H1 (cell line): Measurements from ENCODE around the gene SIK3. TPM values are rescaled to one million over a fixed set of nuclear protein-coding genes. Genes with fewer than 3 reads are reported as not detected.

Experiments used
- CTCF ChIA-PET: fragments of 300-600 bp; sonication (Branson Sonifier 250); formaldehyde crosslinking; loops from one replicate; lab custom pipeline; 2021; ENCODE audit not compliant: partially characterized antibody; lab: Charles Lee
- POLR2A ChIA-PET: fragments of 300-600 bp; sonication (Branson Sonifier 250); formaldehyde crosslinking; loops from one replicate; lab custom pipeline; 2021; ENCODE audit warnings: inconsistent platforms; ENCODE audit not compliant: partially characterized antibody; lab: Charles Lee
- DNase-seq, 2 experiments: peaks; one replicate each; pipeline versions ENCODE4 v3.0.0 to v3.0.0-alpha.2; 2010 to 2022; ENCODE audit warnings: low spot score in 2 of 2, low read depth in 1 of 2, mixed read lengths in 1 of 2
- FAIRE-seq: peaks from 2 replicates; lab custom pipeline; 2011; peaks lifted over from hg19 to GRCh38; lab: Jason Lieb, UNC
- H2AFZ ChIP-seq: 2 replicates; pipeline ENCODE4 v1.8.1; 2012; ENCODE audit warnings: low read length, inconsistent platforms
- H2AK5ac ChIP-seq: 2 replicates; pipeline ENCODE4 v1.6.1; 2013; ENCODE audit warnings: low read depth, low read length
- H2BK120ac ChIP-seq: replicated peaks from 2 replicates; pipeline ENCODE3; 2013; ENCODE audit warnings: low read depth, low read length, inconsistent platforms
- H2BK12ac ChIP-seq: 2 replicates; pipeline ENCODE4 v1.6.1; 2013; ENCODE audit warnings: low read depth, low read length
- H2BK15ac ChIP-seq: 2 replicates; pipeline ENCODE4 v1.6.1; 2013; ENCODE audit warnings: low read length
- H2BK20ac ChIP-seq: 2 replicates; pipeline ENCODE4 v1.6.1; 2013; ENCODE audit warnings: low read length
- H2BK5ac ChIP-seq: 2 replicates; pipeline ENCODE4 v1.6.1; 2013; ENCODE audit warnings: low read depth, low read length
- H3K14ac ChIP-seq: 2 replicates; pipeline ENCODE4 v1.6.1; 2013; ENCODE audit warnings: inconsistent platforms; ENCODE audit not compliant: insufficient read length
- H3K18ac ChIP-seq: 2 replicates; pipeline ENCODE4 v1.6.1; 2013; ENCODE audit warnings: low read length; ENCODE audit errors: extremely low read depth
- H3K23ac ChIP-seq: 2 replicates; pipeline ENCODE4 v1.6.1; 2013; ENCODE audit warnings: inconsistent platforms; ENCODE audit not compliant: insufficient read length
- H3K23me2 ChIP-seq: 2 replicates; pipeline ENCODE4 v1.6.1; 2013; ENCODE audit warnings: low read depth, low read length
- H3K27ac ChIP-seq: 2 replicates; pipeline ENCODE4 v1.6.1; 2011; ENCODE audit warnings: low read depth, low read length, inconsistent platforms
- H3K27me3 ChIP-seq, 4 experiments: replicated peaks in 1 of 4; 1 replicate in 1 of 4; 2 replicates in 3 of 4; pipeline versions ENCODE4 v1.6.1 to v1.8.1; 2011 to 2013; ENCODE audit warnings: low read length in 3 of 4, mild to moderate bottlenecking in 3 of 4, inconsistent platforms in 2 of 4, mixed read lengths in 2 of 4, moderate library complexity in 1 of 4; ENCODE audit not compliant: control insufficient read depth in 3 of 4, insufficient read depth in 3 of 4; ENCODE audit errors: extremely low read depth in 1 of 4
- H3K36me3 ChIP-seq, 4 experiments: 2 replicates each; pipeline versions ENCODE4 v1.6.1 to v1.8.1; 2011 to 2013; ENCODE audit warnings: mild to moderate bottlenecking in 4 of 4, low read length in 3 of 4, moderate library complexity in 2 of 4, control low read depth in 1 of 4, inconsistent platforms in 1 of 4; ENCODE audit not compliant: insufficient read depth in 4 of 4, control insufficient read depth in 2 of 4
- H3K4ac ChIP-seq: replicated peaks from 2 replicates; pipeline ENCODE3; 2013; ENCODE audit warnings: low read length, low read depth, mixed read lengths, inconsistent platforms; ENCODE audit not compliant: insufficient read length
- H3K4me1 ChIP-seq, 4 experiments: replicated peaks in 1 of 4; 1 replicate in 1 of 4; 2 replicates in 3 of 4; pipeline versions ENCODE4 v1.6.1 to v1.8.1; 2011 to 2013; ENCODE audit warnings: low read length in 3 of 4, inconsistent platforms in 2 of 4, mixed read lengths in 1 of 4; ENCODE audit not compliant: insufficient read depth in 4 of 4, control insufficient read depth in 3 of 4
- H3K4me2 ChIP-seq, 2 experiments: 2 replicates each; pipeline versions ENCODE4 v1.6.1 to v1.8.1; 2011 to 2013; ENCODE audit warnings: low read depth in 2 of 2, low read length in 2 of 2, control low read depth in 1 of 2, inconsistent platforms in 1 of 2, mild to moderate bottlenecking in 1 of 2; ENCODE audit not compliant: insufficient read depth in 1 of 2
- H3K4me3 ChIP-seq, 4 experiments: fragments of 200-600, 300-600 bp in 1 of 4; sonication (generic), shearing (Covaris generic), sonication (Bioruptor Twin) in 1 of 4; 2 replicates each; pipeline versions ENCODE4 v1.5.1 to v1.8.1; 2011 to 2016; ENCODE audit warnings: low read length in 4 of 4, low read depth in 3 of 4, control low read depth in 2 of 4, inconsistent platforms in 2 of 4, mild to moderate bottlenecking in 2 of 4, mixed read lengths in 1 of 4, moderate library complexity in 1 of 4; ENCODE audit not compliant: insufficient read depth in 2 of 4; ENCODE audit errors: extremely low read depth in 1 of 4
- H3K56ac ChIP-seq: replicated peaks from 2 replicates; pipeline ENCODE3; 2013; ENCODE audit warnings: low read depth, mild to moderate bottlenecking, mixed read lengths, low read length, inconsistent platforms; ENCODE audit not compliant: insufficient read length
- H3K79me1 ChIP-seq: 2 replicates; pipeline ENCODE4 v1.6.1; 2013; ENCODE audit warnings: low read depth, low read length, control low read depth
- H3K79me2 ChIP-seq, 2 experiments: 2 replicates each; pipeline versions ENCODE4 v1.6.1 to v1.8.1; 2012 to 2013; ENCODE audit warnings: low read length in 2 of 2, mild to moderate bottlenecking in 2 of 2, inconsistent platforms in 1 of 2; ENCODE audit not compliant: insufficient read depth in 2 of 2, control insufficient read depth in 1 of 2
- H3K9ac ChIP-seq, 4 experiments: replicated peaks in 1 of 4; 1 replicate in 1 of 4; 2 replicates in 3 of 4; pipeline versions ENCODE4 v1.6.1 to v1.8.1; 2011 to 2013; ENCODE audit warnings: low read depth in 3 of 4, low read length in 3 of 4, control low read depth in 2 of 4, mild to moderate bottlenecking in 2 of 4, moderate library complexity in 2 of 4, inconsistent platforms in 1 of 4; ENCODE audit errors: extremely low read depth in 1 of 4
- H3K9me3 ChIP-seq, 2 experiments: 2 replicates each; pipeline versions ENCODE4 v1.6.1 to v1.8.1; 2012 to 2013; ENCODE audit warnings: mild to moderate bottlenecking in 2 of 2, moderate library complexity in 2 of 2, control low read depth in 1 of 2, inconsistent platforms in 1 of 2, low read depth in 1 of 2, low read length in 1 of 2, mixed read lengths in 1 of 2; ENCODE audit not compliant: insufficient read depth in 2 of 2
- H4K20me1 ChIP-seq, 2 experiments: replicated peaks in 1 of 2; 2 replicates each; pipeline versions ENCODE3 to v1.8.1; 2011 to 2013; ENCODE audit warnings: inconsistent platforms in 2 of 2, low read length in 2 of 2, mild to moderate bottlenecking in 1 of 2; ENCODE audit not compliant: insufficient read depth in 2 of 2, control insufficient read depth in 1 of 2
- H4K5ac ChIP-seq: 2 replicates; pipeline ENCODE4 v1.6.1; 2013; ENCODE audit warnings: low read length, low read depth, mixed read lengths, inconsistent platforms; ENCODE audit not compliant: insufficient read length
- H4K8ac ChIP-seq: 2 replicates; pipeline ENCODE4 v1.8.0; 2013; ENCODE audit warnings: mild to moderate bottlenecking, moderate library complexity, low read length, inconsistent platforms; ENCODE audit not compliant: insufficient read depth; ENCODE audit errors: extremely low read depth
- H4K91ac ChIP-seq: replicated peaks from 2 replicates; pipeline ENCODE3; 2013; ENCODE audit warnings: low read length, mixed read lengths, inconsistent platforms; ENCODE audit not compliant: insufficient read length
- ATF3 ChIP-seq: IDR thresholded peaks from 2 replicates; pipeline ENCODE4 v1.6.1; 2011; ENCODE audit warnings: low read depth, mild to moderate bottlenecking, low read length; ENCODE audit not compliant: insufficient read depth
- CBX8 ChIP-seq: fragments of 300-800, 300-1000 bp; sonication (generic); IDR thresholded peaks from 2 replicates; pipeline ENCODE4 v1.7.1; 2016; ENCODE audit warnings: low read depth, low read length, borderline replicate concordance
- CEBPB ChIP-seq: IDR thresholded peaks from 2 replicates; pipeline ENCODE4 v1.6.1; 2012; ENCODE audit warnings: low read depth, low read length
- GTF2F1 ChIP-seq: IDR thresholded peaks from 2 replicates; pipeline ENCODE4 v1.6.1; 2012; ENCODE audit warnings: low read depth, low read length, improper control_type of control experiment, borderline replicate concordance
- JUND ChIP-seq: IDR thresholded peaks from 2 replicates; pipeline ENCODE4 v1.6.1; 2011; ENCODE audit warnings: mild to moderate bottlenecking, improper control_type of control experiment, low read length
- KDM1A ChIP-seq: fragments of 200-600, 300-600 bp; sonication (generic); IDR thresholded peaks from 2 replicates; pipeline ENCODE4 v1.7.1; 2016; ENCODE audit warnings: mild to moderate bottlenecking, low read length, borderline replicate concordance
- NANOG ChIP-seq: IDR thresholded peaks from 2 replicates; pipeline ENCODE4 v1.6.1; 2011; ENCODE audit warnings: low read length, low read depth, mild to moderate bottlenecking, inconsistent platforms; ENCODE audit not compliant: insufficient read depth, poor library complexity, severe bottlenecking
- POLR2AphosphoS5 ChIP-seq: IDR thresholded peaks from 2 replicates; pipeline ENCODE4 v1.6.1; 2011; ENCODE audit warnings: low read depth, low read length
- POU5F1 ChIP-seq: IDR thresholded peaks from 2 replicates; pipeline ENCODE4 v1.6.1; 2011; ENCODE audit warnings: low read depth, mild to moderate bottlenecking, low read length, moderate library complexity
- RBBP5 ChIP-seq: IDR thresholded peaks from 2 replicates; pipeline ENCODE4 v1.7.1; 2012; ENCODE audit warnings: low read depth, mild to moderate bottlenecking, inconsistent platforms, low read length, moderate library complexity, borderline replicate concordance
- SIN3A ChIP-seq, 2 experiments: IDR thresholded peaks in 1 of 2; conservative IDR thresholded peaks in 1 of 2; 2 replicates each; pipeline ENCODE4 v1.6.1; 2011 to 2012; ENCODE audit warnings: low read length in 2 of 2, improper control_type of control experiment in 1 of 2, low read depth in 1 of 2, mild to moderate bottlenecking in 1 of 2
- TBP ChIP-seq: IDR thresholded peaks from 2 replicates; pipeline ENCODE4 v1.6.1; 2011; ENCODE audit warnings: low read depth, low read length, improper control_type of control experiment
- TEAD4 ChIP-seq: IDR thresholded peaks from 2 replicates; pipeline ENCODE4 v1.6.1; 2012; ENCODE audit warnings: low read depth, low read length, inconsistent platforms, mixed read lengths
- WGBS, 2 experiments: shearing (Covaris generic) in 1 of 2; methylation state at CpG; one replicate each; pipeline versions ENCODE4 v1.1.6 to v1.1.7; 2013 to 2015; ENCODE audit warnings: low lambda C conversion rate in 2 of 2, mixed read lengths in 2 of 2, inconsistent platforms in 1 of 2, low coverage in 1 of 2, missing lambda C conversion rate in 1 of 2; ENCODE audit not compliant: insufficient replicate concordance in 2 of 2, insufficient coverage in 1 of 2, insufficient read length in 1 of 2; ENCODE audit errors: extremely low coverage in 1 of 2, missing lambda C conversion rate in 1 of 2; 5-methylcytosine and 5-hydroxymethylcytosine counted together
- polyA plus RNA-seq, 7 experiments: library from polyadenylated mRNA; depleted of rRNA in 3 of 7; stranded (reverse) in 5 of 7; unstranded in 2 of 7; fragments of >200 nt in 5 of 7; fragments of 200-250 nt in 2 of 7; gene quantifications; 1 replicate in 5 of 7; 2 replicates in 1 of 7; 4 replicates in 1 of 7; pipeline versions ENCODE4 v1.2.1 to v1.2.3, GENCODE V29; 2011 to 2013; ENCODE audit warnings: missing spikeins in 2 of 7, mixed read lengths in 2 of 7
- total RNA-seq: library from RNA; stranded (reverse); fragmentation: NEBNext Ultra II Directional; extraction: Animal tissue kit (Norgen Biotek cat#: 25700); gene quantifications from 2 replicates; pipeline ENCODE4 v1.2.1, GENCODE V29; 2021

SIK3 gene
- total and polyA plus RNA-seq, 2 of the 8 experiments (the other 6 are each of a cell fraction or from before 2014, with no cell fraction given) = 19.9 to 32.1 TPM

GRCh38 chr11:117019871-117020270 lies 78.4 kb downstream of the SIK3 start:
- H3K23ac ChIP-seq = no peak overlapping the region
- no peak overlapping the region for H3K18ac ChIP-seq
- H3K9me3 ChIP-seq = no peaks in the 10 kb centered on the region
- DNase-seq (no peak), FAIRE-seq (no peak)
- CTCF ChIA-PET = interaction anchor here (0.6 to 1.6 kb wide), 4 partner anchors 13 to 63 kb away, joined by 3 to 5 read pairs (median 3); no protein-coding TSS in a partner anchor
- H3K14ac ChIP-seq = no peak overlapping the region
- H3K27me3 ChIP-seq = no peaks in the 10 kb centered on the region
- H2BK5ac ChIP-seq = no peak overlapping the region
- WGBS, 2 experiments = 88% methylated on average over 7 of the region's 7 CpGs; no CpG with 5 or more reads in 1 of the 2 experiments
- no peak overlapping the region for H3K9ac ChIP-seq
- no peak overlapping the region for H4K91ac ChIP-seq
- no peak overlapping the region for H3K4ac ChIP-seq
- H3K4me3 ChIP-seq = no peak overlapping the region
- no peak overlapping the region for H2BK12ac ChIP-seq
- H2BK20ac ChIP-seq = no peak overlapping the region
- H3K36me3 ChIP-seq = 0 out of 8 replicates have a peak, but pooled peaks cover 0 to 2% (median 0%) of the 10 kb centered on the region in 4 experiments
- no peak overlapping the region for H3K27ac ChIP-seq
- H3K23me2 ChIP-seq = no peaks in the 10 kb centered on the region
- no peak overlapping the region for H2AK5ac ChIP-seq
- H4K8ac ChIP-seq = no peak overlapping the region
- H3K79me2 ChIP-seq = peaks cover 0 to 63% of the 10 kb centered on the region in 2 experiments; a peak in 2 of 4 replicates
- H2AFZ ChIP-seq = no peak overlapping the region
- H3K79me1 ChIP-seq = peaks cover 6% of the 10 kb centered on the region
- peaks cover 0 to 3% (median 0%) of the 10 kb centered on the region in 4 experiments; a peak in 1 of 7 replicates for H3K4me1 ChIP-seq
- H3K4me2 ChIP-seq = no peak overlapping the region
- POLR2A ChIA-PET = interaction anchor here (1.3 kb wide), 1 partner anchor 10 kb away, joined by 4 read pairs; no protein-coding TSS in a partner anchor
- peaks cover 5 to 11% of the 10 kb centered on the region in 2 experiments for H4K20me1 ChIP-seq
- no peak overlapping the region for H4K5ac ChIP-seq
- no peak overlapping the region for H3K56ac ChIP-seq
- no peak overlapping the region for H2BK15ac ChIP-seq
- no peak overlapping the region for H2BK120ac ChIP-seq
- TF ChIP-seq TEAD4 = no peak
- no peak for TF ChIP-seq ATF3
- TF ChIP-seq NANOG = no peak
- TF ChIP-seq POU5F1 = no peak
- TF ChIP-seq KDM1A = no peak
- no peak for TF ChIP-seq CBX8
- no peak for TF ChIP-seq JUND
- no peak for TF ChIP-seq CEBPB
- no peak for TF ChIP-seq RBBP5
- no peak for TF ChIP-seq TBP
- no peak for TF ChIP-seq GTF2F1
- no peak for TF ChIP-seq SIN3A (conservative IDR thresholded peaks at IDR 0.05 in 1 of 2, IDR thresholded peaks at IDR 0.05 in 1 of 2; ENCODE audit: low read depth in 1 of 2, low read length in 2 of 2)
- no peak for TF ChIP-seq POLR2AphosphoS5
